Omental fat pad (tissue), 4 donors: ENCODE data around the gene ULBP2. TPM values are rescaled to one million over a fixed set of nuclear protein-coding genes. Genes with fewer than 3 reads are reported as not detected.
"Not testable (repeated sequence)": the region's sequence is repeated elsewhere in the genome, so short reads cannot be mapped to it uniquely, and the experiment has no call there.

Experiments
- ATAC-seq: fragments of 150-250 bp; one replicate; pipeline ENCODE4 v1.9.1; 2016; ENCODE audit warnings: mild to moderate bottlenecking, moderate library complexity; ENCODE audit not compliant: low FRiP score
- DNase-seq: peaks from one replicate; pipeline ENCODE4 v3.0.0-alpha.2; 2019; ENCODE audit warnings: low spot score
- total RNA-seq, 4 donors: library from RNA; depleted of rRNA; stranded (reverse); fragments of >200 nt; gene quantifications; one replicate each; pipeline ENCODE4 v1.1.0, GENCODE V29; 2016
- TF ChIP-seq, protein P1 (sequence below), 3 donors: fragments of 450-650 bp; IDR thresholded peaks; one replicate each; pipeline ENCODE4 v1.5.1; 2016 to 2017; ENCODE audit warnings: antibody characterized with exemption in 3 of 3, mild to moderate bottlenecking in 3 of 3, moderate library complexity in 2 of 3

ULBP2 gene
- total RNA-seq, 4 donors from 2014 or later = 1.1 to 2.5 (median 1.2) TPM; not detected in 1

DNA sequence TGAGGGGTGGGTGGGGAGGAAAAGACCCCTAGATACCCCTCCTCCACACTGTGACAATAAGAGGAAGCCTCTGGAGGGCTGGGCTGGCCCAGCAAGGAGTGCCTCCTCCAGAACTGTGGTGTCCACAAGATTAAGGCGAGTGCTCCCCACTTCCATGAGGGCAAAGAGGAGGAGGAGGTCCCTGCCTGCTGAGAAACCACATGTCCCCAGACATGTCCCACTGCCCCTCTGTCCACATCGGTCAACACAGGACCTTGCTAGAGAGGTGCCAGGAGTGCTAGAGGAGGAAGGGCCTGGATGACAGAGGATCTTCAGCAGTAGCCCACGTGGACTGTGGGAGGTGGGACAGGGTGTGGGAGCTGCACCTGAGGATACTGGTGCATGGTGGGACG lies 22.0 kb upstream of the ULBP2 start:
- DNase-seq (no peak), ATAC-seq (no peak)
- TF ChIP-seq, protein P1, sequence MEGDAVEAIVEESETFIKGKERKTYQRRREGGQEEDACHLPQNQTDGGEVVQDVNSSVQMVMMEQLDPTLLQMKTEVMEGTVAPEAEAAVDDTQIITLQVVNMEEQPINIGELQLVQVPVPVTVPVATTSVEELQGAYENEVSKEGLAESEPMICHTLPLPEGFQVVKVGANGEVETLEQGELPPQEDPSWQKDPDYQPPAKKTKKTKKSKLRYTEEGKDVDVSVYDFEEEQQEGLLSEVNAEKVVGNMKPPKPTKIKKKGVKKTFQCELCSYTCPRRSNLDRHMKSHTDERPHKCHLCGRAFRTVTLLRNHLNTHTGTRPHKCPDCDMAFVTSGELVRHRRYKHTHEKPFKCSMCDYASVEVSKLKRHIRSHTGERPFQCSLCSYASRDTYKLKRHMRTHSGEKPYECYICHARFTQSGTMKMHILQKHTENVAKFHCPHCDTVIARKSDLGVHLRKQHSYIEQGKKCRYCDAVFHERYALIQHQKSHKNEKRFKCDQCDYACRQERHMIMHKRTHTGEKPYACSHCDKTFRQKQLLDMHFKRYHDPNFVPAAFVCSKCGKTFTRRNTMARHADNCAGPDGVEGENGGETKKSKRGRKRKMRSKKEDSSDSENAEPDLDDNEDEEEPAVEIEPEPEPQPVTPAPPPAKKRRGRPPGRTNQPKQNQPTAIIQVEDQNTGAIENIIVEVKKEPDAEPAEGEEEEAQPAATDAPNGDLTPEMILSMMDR (IDR thresholded peaks at IDR 0.05) = no peak

DNA sequence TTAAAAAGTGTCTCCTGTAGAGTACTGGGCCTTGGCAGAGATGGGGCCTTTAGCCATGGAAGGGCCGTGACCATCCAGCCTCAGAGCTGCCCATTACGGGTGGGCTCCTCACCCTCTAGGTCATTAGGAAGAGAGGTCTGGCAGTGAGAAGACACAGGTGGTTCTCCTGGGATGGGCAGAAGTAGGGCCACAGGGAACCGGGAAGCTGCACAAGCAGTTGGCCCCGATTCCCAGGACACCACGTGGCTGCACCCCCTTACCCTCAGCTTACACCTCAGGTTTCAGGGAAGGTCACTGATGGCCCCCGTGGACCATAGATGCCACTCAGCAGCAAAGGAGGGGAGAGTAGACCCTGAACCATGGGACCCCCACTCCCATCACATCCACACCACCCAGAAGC lies 20.5 kb upstream of the ULBP2 start:
- ATAC-seq (no peak), DNase-seq (no peak)
- TF ChIP-seq, protein P1 (IDR thresholded peaks at IDR 0.05) = no peak

DNA sequence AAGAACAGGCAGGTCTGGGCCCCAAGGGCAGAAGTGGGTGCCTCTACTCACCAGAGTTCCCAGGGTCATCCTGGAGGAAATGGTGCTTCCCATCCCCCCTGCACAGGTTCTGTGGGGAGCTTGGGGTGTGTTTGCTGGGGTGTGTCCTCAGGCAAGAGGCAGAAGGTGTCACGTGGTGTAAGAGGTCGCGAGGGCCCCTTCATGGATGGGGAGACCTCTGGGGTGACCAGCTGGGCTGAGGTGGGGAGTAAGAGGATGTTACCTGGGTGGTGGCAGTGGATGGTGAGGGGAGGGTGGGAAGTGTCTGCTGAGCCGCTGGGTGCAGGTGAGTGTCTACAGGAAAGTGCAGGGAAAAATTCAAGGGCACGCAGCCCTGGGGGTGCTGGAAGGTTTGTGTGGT lies 19.7 kb upstream of the ULBP2 start:
- not testable (repeated sequence) for DNase-seq

GRCh38 chr6:149922642-149923326 lies 19.0 kb upstream of the ULBP2 start, which contains the start of gene RAET1G:
Gene RAET1G, minus strand, starts transcription at chr6:149923121. Its CDS starts 111 bp downstream, at chr6:149923010.
- TF ChIP-seq, protein P1 (IDR thresholded peaks at IDR 0.05) = no peak
- ATAC-seq (peak; percentile 94), DNase-seq (peak; percentile 87)

More for the DNA sequence above, 19.7 kb upstream of the ULBP2 start:
- not testable (repeated sequence) for ATAC-seq

DNA sequence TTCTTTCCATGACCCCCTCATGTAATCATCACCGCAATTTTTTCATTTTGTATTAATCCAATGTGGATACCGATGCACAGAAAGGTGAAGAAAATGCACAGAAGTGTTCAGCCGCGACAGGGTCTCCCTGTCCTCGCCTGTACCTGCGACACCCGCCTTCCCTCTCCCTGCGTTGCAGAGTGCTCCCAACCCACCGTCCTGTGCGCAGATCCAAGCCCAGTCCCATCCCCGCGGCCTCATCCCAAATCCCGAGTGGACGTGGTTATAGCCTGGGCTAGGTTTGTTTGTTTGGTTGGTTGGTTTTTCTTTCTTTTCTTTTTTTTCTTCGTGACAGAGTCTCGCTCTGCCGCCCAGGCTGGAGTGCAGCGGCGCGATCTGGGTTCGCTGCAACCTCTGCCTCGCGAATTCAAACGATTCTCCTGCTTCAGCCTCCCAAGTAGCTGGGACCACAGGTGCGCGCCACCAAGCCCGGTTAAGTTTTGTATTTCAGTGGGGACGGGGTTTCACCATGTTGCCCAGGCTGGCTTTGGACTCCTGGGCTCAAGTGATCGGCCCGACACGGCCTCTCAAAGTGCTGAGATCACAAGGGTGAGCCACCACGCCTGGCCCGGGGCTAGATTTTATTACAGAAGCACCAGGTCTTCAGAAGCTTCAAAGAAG lies 18.4 kb upstream of the ULBP2 start:
- TF ChIP-seq, protein P1 (IDR thresholded peaks at IDR 0.05) = no peak
- DNase-seq (no peak), ATAC-seq (no peak)

- TF ChIP-seq, protein P1 (IDR thresholded peaks at IDR 0.05) = no peak
These were observed 17.4 kb upstream of the ULBP2 start for GRCh38 chr6:149924206-149924932.

GRCh38 chr6:149924933-149925252 lies 16.9 kb upstream of the ULBP2 start:
- ATAC-seq (no peak), DNase-seq (no peak)
- TF ChIP-seq, protein P1 (IDR thresholded peaks at IDR 0.05) = no peak

More at GRCh38 chr6:149924206-149924932, 17.4 kb upstream of the ULBP2 start:
- ATAC-seq (no peak), DNase-seq (no peak)
